ENCODE measurements around the gene PLCH1.
A peak's percentile ranks its signal among the peaks of the same experiment; 100 is the strongest.

Gene PLCH1, protein sequence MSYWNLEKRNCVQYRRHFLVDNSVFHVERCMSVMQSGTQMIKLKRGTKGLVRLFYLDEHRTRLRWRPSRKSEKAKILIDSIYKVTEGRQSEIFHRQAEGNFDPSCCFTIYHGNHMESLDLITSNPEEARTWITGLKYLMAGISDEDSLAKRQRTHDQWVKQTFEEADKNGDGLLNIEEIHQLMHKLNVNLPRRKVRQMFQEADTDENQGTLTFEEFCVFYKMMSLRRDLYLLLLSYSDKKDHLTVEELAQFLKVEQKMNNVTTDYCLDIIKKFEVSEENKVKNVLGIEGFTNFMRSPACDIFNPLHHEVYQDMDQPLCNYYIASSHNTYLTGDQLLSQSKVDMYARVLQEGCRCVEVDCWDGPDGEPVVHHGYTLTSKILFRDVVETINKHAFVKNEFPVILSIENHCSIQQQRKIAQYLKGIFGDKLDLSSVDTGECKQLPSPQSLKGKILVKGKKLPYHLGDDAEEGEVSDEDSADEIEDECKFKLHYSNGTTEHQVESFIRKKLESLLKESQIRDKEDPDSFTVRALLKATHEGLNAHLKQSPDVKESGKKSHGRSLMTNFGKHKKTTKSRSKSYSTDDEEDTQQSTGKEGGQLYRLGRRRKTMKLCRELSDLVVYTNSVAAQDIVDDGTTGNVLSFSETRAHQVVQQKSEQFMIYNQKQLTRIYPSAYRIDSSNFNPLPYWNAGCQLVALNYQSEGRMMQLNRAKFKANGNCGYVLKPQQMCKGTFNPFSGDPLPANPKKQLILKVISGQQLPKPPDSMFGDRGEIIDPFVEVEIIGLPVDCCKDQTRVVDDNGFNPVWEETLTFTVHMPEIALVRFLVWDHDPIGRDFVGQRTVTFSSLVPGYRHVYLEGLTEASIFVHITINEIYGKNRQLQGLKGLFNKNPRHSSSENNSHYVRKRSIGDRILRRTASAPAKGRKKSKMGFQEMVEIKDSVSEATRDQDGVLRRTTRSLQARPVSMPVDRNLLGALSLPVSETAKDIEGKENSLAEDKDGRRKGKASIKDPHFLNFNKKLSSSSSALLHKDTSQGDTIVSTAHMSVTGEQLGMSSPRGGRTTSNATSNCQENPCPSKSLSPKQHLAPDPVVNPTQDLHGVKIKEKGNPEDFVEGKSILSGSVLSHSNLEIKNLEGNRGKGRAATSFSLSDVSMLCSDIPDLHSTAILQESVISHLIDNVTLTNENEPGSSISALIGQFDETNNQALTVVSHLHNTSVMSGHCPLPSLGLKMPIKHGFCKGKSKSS (N-terminal part only)

DNA sequence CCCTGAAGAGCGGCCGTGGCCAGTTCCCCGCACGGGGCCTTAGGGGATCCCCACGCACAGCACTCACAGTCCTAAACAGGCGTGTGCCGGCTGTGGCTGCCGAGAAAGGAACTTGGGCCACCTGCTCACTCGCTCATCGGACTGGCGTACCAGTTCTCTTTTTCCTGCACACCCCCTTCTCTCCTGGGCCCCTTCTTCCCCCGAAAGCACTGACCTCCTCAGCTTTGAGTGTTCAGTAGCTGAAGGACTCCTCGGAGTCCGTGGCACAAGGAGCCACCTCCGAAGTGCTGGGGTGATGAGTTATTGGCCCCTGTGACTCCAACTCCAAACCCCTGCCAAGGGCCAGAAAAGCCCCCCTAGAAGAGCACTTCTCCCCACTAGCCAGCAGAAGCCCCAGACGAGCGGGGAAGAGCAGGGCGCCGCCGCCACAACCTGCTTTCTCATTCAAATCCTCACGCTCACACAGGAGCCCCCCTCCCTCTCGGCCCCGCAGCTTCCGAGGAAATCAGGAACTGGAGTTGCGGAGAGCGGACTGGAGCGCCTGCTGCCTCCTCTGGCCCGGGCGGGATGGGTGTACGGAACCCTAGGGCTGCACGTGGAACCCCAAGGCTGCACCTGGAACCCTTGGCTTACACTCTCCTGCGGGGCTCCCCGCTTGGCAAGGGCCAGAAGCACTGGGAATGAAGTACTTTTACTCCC, at the start of gene PLCH1:
PLCH1 (minus strand) TSS at position 446 of the 699 bp plus-strand sequence. CDS start 40,847 bp downstream, outside the sequence.
- DNase-seq (ENCODE audit: low spot score): peak; percentile 31

DNA sequence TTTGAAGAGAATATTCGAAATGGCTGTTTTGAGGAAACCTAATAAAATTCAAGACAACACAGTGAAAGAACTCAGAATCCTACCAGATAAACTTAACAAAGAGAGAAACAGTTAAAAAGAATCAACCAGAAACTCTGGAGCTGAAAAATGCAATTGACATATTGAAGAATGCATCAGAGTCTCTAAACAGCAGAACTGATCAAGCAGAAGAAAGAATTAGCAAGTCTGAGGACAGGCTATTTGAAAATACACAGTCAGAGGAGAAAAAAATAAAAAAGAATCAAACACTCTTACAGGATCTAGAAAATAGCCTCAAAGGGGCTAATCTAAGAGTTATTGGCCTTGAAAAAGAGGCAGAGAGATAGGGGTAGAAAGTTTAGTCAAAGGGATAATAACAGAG, 47.7 kb upstream of the PLCH1 start:
- no peak for DNase-seq (ENCODE audit: low spot score)

DNA sequence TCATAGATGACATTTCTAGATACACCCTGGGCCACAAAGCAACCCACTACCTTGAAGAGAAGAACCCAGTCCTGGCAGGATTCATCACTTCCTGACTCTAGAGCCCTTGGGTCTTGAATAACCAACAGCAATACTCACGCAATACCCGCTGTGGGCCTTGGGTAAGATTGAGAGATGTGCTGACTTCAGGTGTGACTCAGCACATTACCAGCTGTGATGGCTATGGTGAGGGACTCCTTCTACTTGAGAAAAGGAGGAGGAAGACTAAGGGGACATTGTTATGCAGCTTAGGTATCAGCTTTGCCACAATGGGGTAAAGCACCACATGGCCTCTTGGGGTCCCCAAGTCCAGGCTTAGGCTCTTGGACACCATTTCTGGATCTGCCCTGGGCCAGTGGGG, 46.3 kb upstream of the PLCH1 start:
- peak; percentile 28 for DNase-seq (ENCODE audit: low spot score)

DNA sequence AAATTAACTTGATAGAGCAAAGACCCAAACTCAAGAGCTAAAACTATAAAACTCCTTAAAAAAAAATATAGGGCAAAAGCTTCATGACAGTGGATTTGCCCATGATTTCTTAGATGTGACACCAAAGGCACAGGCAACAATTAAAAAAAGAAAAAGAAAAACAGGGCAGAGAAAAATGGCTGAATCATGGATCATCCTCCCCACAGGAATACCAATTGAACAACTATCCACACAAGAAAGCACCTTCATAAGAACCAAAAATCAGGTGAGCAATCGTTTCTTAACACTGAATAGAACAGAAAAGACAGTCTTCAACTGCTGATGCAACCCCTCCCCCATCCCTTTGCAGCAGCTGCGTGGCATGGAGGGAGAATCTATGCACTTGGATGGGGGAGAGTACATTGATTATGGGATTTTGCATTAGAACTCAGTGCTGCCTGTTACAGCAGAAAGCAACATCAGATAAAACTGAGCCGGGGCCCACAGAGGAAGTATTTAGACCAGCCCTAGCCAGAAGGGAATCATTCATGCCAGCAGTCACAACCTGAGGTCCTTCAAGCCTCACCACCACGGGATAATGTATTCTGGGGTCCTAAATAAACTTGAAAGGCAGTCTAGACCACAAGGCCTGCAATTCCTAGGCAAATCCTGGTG, 45.5 kb upstream of the PLCH1 start:
- DNase-seq (ENCODE audit: low spot score): no peak

DNA sequence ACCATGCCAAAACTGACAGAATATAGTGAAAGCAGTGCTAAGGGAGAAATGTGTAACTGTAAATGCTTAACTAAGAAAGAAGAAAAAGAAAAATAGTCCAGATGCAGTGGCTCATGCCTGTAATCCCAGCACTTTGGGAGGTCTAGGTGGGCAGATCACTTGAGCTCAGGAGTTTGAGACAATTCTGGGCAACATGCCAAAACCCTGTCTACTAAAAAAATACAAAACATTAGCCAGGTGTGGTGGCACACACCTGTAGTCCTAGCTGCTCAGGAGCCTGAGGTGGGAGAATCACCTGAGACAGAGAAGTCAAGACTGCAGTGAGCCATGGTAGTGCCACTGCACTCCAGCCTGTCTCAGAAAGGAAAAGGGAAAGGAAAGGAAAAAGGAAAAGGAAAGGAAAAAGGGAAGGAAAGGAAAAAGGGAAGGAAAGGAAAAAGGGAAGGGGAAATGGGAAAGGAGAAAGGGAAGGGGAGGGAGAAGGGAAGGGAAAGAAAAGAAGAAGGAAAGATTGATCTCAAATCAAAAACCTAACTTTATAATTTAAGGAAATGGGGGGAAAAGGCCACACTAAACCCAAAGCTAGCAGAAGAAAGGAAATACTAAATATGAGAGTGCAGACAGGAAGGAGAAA, 40.9 kb upstream of the PLCH1 start:
- DNase-seq (ENCODE audit: low spot score): no peak

DNA sequence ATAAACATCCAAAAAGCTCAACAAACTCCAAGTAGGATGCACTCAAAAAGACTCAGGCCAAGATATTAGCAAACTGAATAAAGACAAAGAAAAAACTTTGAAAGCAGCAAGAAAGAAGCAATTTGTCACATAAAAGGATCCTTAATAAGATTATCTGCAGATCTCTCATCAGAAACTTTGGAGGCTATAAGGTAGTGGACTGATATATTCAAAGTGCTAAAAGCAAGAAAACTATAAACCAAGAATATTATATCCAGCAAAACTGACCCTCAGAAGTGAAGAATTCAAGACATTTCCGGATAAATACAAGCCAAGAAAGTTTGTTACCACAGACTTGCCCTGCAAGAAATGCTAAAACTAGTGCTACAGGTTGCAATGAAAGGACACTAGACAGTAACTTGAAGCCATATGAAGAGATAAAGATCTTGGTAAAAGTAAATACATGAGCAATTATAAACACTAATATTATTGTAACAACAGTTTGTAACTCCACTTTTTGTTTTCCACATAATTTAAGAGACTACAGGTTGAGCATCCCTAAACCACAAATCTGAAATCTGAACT, 37.6 kb upstream of the PLCH1 start:
- DNase-seq (ENCODE audit: low spot score): no peak

DNA sequence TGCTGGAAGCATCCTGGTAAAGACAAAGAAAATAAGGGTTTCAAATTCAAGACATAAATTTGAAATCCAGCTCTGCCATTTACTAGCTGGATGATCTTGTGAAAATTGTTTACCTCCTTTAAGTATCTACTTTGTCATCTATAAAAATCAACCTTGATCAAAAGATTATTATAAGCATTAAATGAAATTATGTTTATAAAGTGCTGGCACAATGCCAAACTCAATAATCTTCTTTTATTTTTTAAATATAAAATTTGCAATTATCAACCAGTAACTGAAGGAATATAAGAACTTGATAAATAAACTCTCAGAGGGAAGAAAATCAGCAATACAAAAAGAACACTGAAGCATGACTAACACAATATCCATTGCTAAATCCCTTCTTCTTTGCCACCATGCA, 35.4 kb upstream of the PLCH1 start:
- DNase-seq (ENCODE audit: low spot score): no peak

DNA sequence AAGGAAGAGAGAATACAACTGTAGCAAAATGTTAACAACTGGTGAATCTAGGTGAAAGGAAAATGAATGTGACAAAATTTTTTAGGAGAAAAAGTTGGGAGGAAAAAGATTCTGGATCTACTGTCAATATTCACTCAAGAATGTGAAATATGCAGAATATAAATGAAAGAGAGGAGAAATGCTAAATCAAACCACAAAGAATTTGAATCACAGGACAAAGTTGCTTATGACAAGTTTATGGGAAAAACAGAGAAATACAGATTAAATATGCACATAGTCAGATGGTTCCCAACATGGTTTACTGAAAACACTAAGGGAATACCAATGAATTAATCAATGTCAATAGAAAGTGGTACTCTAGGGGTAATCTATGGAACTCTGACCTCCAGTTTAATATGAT, 33.6 kb upstream of the PLCH1 start:
- no peak for DNase-seq (ENCODE audit: low spot score)

DNA sequence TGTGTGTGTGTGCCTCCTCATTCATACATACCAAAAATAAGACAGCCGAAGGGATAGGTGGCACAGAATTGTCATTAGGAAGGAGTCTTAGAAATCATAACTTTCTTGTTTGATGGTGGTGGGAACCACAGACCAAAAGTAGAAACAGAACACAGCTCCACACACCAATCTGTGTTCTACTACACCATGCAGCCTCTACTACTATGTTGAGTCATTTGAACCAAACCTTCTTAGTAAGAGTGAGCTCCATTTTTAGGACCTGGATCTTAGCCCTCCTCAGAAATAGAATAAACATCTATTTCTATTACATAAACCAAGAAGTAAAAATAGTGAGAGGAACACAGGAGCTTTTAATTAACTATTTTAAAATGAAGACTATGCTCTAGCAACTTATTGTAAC, 27.9 kb upstream of the PLCH1 start:
- DNase-seq (ENCODE audit: low spot score): peak; percentile 6

DNA sequence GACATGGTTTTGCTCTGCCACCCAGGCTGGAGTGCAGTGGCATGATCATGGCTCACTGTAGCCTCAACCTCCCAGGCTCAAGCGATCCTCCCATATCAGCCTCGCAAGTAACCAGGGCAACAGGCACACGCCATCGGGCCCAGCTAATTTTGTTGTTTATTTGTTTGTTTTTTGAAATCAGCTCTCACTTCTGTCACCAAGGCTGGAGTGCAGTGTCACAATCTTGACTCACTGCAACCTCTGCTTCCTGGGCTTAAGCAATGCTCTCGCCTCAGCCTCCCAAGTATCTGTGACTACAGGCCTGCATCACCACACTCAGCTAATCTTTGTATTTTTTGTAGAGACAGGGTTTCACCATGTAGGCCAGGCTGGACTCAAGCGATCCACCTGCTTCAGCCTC, 26.3 kb upstream of the PLCH1 start:
- no peak for DNase-seq (ENCODE audit: low spot score)

DNA sequence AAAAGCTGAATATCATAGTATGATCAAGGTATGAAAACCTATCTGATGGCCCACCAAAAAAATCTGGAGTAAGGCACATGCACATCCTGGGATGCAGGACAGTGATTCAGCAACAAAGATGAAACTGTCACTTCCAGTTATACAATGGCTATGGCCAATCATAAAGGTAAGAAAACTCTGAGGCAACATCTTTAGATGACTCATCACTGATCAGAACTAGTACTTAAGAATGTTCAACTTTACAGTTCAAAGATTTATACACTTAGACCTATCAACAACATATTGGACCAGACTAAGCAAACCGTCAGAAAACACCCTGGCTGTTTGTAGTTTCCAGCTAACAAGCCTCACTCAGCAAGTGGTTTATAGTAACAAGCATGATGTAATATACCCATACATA, 21.3 kb upstream of the PLCH1 start:
- DNase-seq (ENCODE audit: low spot score): peak; percentile 53

DNA sequence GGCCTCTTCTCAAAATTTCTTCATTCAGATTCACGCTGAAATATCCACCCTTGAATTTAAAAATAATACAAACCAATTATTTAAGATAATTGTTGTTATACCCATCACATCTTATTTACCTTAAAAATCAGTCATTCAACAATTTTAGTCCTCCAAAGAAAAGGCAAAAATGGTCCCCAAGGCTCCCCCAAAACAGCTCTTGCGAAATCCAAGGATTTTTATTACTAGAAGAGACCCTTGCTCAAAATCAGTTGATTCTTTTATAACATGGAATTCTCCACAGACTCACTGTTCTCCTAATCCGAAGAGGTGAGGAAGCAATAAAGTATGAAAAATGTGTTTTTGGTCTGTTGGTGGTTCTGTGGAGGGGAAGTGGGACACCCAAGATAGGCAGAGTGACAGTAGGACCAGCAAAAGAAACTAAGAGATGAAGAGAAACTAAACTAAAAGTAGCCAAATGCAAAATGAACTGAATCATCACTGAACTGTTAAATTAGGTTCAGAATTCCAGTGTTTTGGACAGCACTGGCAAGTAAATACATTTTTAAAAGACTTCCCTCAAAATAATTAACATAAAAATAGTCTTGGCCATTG, 19.1 kb upstream of the PLCH1 start:
- no peak for DNase-seq (ENCODE audit: low spot score)

DNA sequence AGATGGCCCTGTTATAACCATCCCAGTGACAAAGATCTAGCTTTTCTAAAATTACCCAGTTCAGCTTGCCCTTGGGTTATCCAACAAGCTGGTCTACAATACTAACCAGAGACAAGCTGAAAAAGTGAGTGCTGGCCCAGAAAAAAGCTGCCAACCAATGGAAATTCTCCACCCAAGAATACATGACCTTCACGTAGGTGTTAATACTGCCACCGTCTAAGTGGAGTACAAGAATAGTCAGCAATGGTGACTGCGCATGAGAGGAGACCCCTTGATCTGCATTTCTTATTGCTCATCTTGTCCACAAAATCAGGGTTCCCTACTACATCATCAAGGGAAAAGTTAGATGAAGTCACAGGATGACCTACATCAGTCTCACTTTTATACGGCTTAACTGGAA, 15.8 kb upstream of the PLCH1 start:
- DNase-seq (ENCODE audit: low spot score): no peak

DNA sequence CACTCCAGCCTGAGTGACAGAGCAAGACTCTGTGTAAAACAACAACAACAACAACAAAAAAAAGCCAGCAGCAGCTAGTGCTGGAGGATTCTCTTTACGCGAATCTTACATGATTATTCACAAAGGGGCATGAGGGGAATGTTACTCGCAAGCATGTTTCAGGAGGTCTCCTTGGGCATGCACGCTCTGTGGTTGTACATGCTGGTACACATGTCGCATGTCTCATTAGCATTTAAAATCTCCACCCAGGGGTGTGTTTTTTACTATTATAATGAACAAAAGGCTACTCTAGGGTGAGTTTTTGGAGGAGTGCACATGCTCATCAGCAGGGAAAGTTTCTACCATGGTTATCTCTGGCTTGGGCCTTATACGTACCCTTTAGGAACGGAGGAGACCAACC, 12.7 kb upstream of the PLCH1 start:
- no peak for DNase-seq (ENCODE audit: low spot score)

DNA sequence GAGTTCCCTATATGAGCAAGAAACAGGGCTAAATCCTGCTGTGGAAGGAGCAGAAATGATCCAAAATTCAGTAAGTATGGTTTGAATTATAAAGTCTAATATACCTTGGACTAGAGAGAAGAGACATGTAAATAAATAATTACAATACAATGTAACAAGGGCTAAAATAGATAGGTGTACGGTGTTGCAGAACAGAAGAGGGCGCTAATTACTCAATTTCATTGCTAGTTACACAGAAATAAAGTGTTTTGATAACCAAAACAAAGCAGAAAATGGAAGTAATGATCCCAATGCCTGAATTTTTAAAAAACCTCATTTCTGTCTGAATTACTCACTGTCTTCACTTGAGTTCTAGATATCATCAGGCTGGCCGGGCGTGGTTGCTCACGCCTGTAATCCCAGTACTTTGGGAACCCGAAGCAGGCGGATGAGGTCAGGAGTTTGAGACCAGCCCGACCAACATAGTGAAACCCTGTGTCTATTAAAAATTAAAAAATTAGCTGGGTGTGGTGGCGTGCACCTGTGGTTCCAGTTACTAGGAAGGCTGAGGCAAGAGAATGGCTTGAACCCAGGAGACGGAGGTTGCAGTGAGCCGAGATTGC, 8.3 kb upstream of the PLCH1 start:
- peak; percentile 44 for DNase-seq (ENCODE audit: low spot score)

DNA sequence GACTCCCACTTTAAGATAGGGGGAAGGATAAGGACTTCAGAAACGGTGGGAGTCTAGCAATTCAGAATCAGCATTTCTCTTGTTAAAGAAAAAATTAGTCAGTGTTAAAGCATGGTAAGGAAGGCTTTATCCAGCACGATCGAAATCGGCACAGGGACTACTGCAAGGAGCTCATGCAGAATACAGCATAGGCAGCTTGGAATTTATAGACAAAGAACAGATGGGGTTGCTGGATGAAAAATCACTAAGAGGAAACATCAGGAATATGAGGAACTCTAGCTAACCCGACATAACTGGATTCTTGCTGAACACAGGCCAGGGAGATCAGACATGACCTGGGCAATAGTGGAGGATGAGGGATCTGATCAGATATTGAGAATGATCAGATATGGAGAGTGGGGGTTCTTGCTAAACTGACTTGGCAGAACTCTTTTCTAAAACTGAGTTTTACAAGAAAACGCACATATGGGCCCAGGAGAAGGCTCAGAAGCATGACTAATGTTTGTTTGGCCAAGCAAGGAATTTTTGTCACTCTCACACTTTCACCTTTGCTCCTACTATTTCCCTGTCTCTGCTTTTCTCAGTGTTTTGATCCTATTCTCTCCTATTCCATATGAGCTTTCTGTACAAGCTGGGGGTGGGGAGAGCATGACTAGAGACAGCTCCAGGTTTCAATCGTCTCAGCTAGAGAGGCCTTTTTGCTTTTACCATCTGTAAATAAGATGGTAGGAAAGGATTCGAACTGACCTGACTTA, 3.9 kb upstream of the PLCH1 start:
- no peak for DNase-seq (ENCODE audit: low spot score)

DNA sequence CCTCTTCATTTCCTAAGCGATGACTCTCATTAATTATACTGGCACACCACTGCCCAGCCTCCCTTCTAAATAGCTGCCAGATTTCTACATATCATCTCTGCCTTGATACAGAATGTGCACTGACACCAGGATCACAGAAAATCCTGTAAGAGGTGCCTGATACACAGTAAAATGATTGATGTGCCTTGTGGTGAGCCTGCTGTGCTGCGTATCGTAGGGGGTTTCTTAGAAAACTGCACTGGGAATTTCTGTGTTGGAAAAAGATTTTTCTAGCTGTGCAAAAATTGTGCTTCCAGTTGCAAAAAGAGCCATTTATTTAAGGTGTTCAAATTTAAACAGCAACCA, 3.0 kb upstream of the PLCH1 start:
- DNase-seq (ENCODE audit: low spot score): no peak

DNA sequence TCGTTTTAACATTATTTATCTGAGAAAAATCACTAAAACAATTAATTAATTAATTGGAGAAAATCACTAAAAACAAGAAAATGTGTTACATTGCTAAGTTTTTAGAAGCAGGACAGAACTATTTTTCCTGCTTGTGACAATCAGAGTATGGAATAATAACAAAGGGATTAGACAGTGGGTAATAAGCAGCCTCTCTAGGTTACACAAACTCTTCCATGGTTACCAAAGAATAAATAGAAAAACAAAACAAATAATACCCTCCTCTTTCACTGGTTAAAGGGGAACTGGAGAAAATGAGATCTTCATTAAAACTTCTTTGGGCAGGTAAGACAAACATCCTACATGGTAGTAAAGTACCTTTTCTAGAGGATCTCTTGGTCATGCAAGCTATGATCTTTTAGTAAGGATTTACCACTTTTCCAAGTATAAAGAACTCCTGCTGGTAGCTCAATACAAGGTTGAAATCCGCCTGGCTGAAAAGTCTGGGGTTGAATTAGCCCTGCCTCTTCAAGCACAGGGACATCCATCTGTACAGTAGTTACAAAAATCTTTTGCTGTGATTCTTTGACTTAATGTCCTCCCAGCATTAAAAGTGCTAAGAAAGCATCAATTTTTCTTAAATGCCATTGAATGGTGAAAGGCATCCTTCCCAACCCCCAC, 2.5 kb upstream of the PLCH1 start:
- DNase-seq (ENCODE audit: low spot score): no peak

Data from activated CD4-positive, alpha-beta T cell treated with anti-CD3 and anti-CD28 coated beads, Interleukin-2, Interleukin-4, amounts not matched to agents 100 ng/mL and 50 ng/mL, durations not matched to agents 16 hours and 8 hours (primary cell).